GM11168 (cell line): ENCODE measurements around the gene C1orf74.
"Not testable (repeated sequence)": the region's sequence is repeated elsewhere in the genome, so short reads cannot be mapped to it uniquely, and the experiment has no call there.

ENCODE experiments used
- in situ Hi-C: fragments of 300-500 bp; cut with MboI; formaldehyde crosslinking; loops from one replicate; pipeline ENCODE4 v1.12.0; 2022; ENCODE audit warnings: low sequenced_read_pairs; ENCODE audit not compliant: unreplicated experiment

C1orf74 gene

DNA sequence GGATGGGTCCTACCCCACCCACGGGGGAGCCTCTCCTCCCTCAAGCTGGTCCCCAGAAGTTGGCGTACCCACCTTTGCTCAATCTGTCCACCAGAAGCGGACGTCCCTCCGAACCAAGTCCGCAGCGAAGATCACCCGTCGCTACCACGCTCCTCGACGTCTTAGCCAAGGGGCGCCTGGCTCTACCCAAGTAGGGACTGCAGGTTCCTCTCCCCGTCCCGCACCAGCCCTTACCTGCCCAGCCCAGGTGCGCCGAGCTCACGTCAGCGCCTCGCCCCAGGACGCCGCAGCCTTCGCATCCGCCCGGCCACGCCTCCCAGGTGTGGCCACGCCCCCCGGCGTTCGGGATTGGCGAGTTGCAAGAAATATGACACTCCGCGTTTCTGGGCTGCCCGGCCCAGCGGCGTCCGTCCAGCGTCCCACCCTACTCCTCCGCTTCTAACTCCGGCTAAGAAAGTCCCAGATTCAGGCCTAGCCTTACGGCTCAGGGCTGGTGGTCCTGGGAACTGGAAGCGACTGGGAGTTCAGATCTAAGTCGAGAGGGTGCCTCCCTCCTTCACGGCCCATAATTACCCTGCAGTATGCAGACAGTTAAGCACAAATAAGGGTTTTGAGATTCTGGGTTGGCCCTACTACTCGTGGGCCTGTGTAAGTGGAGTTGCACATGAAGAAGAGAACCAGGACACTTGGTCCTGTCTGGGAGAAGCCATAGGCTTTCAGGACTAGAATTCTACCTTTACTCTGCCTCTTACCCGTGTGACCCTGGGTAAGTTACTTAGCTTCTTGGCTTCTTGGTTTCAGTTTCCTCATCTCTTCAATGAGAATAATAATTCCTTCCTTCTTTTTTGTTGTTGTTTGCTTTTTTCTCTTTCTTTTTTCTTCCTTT, 21.8 kb upstream of the C1orf74 start, which contains the start of gene IRF6:
Gene IRF6 (minus strand): TSS at position 268 of the 886 bp plus-strand sequence. CDS start 4,729 bp downstream, outside the sequence.
- in situ Hi-C loops, result no loop called here

DNA sequence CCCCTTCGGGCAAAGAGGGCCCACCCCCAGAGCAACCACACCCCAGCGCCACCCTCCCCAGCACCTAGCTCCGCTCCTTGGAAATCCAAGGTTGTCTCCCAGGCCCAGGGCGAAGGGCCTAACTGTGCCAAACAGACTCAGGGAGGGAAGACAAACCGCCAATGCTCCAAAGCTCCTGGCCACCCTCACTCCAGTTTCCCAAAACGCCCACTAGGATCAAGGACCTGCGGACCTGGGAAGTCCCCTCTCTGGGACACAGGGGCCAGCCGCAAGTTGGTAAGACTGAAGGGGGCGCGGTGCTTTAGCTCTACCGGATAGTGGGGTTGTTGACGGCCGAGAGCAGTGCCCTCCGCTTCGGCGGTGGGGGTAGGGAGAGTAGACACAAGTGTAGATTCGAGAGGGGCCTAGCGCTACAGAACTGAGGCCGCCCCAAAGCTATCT, 21.0 kb upstream of the C1orf74 start:
- in situ Hi-C loops, result no loop called here

DNA sequence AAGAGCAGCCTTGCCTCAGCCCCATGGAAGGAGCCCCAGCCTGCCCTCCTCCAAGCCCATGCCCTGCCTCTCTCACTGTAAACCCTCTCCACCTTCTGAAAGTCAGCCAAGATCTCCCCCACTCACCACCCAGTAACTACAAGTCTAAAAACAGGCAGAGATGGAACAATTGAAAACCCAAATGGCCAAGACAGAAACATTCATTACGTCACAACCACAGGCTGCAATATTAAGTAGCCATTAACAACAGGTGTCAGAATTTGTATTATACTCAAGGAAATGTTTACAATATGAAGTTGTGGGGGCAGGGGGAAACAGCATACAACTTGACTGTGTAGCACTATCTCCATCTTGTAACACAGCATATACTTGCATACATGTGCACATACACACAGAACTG, 19.2 kb upstream of the C1orf74 start:
- in situ Hi-C loops, result no loop called here

DNA sequence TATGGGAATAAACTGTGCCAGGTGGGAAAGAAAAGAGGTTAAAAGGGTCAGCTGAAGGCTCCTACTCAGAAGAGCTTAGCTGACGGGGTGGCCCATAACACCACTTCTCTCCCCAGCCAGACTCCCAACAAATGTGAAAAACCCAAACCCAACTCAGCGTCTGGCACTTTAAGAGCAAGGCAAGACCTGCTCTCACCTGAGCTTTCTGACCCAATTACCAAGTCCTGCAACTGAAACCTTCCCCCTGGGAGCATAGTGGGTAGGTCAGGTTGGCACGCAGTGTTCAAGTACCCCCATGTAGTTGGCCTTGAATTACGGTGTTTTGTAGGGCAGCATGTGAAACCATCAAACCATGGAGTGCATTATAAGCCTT, 18.4 kb upstream of the C1orf74 start:
- in situ Hi-C loops, result no loop called here

DNA sequence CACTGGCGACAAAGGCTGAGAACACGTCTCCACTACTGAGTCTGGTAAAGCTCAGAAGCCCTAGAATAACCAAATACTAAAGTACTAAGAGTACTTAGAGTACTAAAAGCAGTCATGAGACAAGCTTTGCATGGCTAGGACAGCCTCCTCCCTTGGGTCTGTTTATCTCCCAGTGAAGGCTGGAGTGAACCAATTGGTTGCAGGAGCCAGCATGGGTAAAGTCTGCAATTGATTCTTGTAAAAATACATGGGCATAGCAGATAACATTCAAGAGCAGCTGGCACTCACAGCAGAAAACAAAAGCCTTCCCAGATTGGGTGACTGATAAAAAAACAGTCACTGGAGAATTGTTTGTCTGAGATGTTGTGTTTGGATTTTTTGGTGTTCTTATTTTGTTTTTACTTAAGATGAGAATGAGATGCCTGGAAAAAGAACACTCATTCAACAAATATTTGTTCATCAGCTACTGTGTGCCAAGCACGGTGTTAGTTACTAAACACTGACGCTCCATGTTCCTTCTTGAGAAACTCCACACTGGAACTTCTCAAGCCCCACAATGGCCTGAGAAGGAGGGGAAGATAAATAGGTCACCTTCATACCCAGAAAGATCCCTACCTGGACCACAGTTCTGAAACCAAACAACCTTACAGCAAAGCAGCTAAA, 17.9 kb upstream of the C1orf74 start:
- in situ Hi-C loops, result no loop called here

DNA sequence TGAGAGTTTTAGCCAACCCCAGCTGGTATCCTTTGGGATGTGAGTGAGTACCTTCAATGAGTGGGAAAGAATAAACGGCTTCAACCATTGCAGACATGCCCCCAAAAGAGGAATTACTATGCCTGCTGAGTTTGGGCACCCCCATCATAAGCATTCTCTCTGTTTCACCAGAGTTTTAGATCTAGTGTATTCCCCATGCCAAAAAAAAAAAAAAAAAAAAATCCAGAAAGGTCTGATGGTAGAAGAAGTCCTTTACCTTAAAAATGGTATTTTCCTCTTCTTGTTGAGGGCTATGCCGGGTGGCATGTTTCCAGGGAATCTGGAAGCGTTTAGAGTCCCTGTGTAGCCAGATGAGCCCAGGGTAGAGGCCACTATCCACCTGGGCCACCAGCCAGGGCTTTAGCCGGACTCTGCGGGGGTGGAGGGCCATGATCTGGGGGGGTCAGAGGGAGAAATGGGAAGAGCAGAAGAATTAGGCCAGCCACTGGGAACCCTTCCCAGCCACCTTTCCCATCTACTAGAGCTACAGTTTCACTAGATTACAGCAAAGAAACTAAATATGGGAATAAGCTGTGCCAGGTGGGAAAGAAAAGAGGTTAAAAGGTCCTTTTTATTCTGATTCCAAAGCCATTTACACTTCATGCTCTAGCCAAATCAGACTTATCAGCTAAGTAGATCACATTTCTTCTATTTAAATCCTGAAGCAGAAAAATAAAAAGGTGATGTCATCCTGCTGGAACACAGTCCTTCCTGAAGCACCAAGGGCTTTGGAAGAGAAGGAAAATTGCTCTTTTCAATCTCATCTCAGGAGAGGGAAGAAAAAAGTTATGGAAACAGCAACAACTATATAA, 16.9 kb upstream of the C1orf74 start:
- in situ Hi-C loops, result no loop called here

DNA sequence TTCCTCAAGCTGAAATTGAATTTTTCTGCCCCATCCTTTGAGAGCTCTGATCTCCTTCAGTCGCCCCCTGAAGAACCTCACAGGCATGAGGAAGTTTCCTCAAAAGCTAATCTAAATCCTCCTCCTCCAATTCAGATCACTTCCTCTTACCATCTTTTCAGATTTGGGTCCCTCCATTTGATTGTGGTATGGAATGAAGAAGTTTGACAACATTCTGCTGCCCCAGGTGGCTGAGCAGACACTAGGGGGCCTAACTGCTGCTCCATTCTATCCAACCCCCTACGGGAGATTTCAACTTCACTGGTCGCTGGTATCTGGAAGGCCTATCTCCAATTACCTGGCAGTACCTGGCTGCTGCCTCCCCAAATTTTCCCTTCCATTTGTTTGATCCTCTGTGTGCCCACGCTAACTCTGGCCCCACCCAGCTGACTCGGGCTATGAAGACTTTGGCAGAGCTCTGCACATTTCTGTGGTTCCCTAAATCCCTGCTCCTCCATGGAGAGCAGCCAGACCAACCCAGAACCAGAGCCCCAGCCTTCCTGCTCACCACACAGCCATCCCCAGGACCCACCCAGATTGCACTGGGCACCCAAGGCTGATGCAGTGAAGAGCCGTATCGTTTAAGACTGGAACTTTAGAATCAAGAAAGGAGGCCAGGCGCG, 13.8 kb upstream of the C1orf74 start:
- in situ Hi-C loops, result no loop called here

DNA sequence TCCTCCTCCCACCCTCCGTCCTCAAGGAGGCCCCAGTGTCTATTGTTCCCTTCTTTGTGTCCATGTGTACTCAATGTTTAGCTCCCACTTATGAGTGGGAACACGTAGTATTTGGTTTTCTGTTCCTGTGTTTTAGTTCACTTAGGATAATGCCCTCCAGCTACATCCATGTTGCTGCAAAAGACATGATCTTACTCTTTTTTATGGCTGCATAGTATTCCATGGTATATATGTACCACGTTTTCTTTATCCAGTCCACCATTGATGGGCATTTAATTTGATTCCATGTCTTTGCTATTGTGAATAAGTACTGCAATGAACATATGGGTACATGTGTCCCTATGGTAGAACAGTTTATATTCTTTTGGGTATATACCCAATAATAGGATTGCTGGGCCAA, 9.4 kb upstream of the C1orf74 start:
- in situ Hi-C loops, result not testable (repeated sequence)

DNA sequence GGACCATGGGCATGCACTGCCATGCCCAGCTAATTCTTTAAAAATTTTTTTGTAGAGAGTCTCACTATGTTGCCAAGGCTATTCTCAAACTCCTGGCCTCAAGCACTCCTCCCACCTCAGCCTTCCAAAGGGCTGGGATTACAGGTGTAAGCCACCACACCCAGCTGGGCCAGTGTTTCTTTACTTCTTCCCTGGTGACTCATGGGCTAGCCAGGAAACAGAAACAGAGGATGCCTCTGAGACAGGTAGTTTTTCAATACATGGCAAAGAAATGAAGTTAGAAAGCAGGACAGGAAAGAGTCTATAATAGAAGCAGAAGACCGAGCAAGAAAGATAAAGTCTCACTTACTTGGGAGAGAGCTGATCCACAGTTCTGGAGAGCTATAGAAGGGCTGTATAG, 7.6 kb upstream of the C1orf74 start:
- in situ Hi-C loops, result no loop called here

DNA sequence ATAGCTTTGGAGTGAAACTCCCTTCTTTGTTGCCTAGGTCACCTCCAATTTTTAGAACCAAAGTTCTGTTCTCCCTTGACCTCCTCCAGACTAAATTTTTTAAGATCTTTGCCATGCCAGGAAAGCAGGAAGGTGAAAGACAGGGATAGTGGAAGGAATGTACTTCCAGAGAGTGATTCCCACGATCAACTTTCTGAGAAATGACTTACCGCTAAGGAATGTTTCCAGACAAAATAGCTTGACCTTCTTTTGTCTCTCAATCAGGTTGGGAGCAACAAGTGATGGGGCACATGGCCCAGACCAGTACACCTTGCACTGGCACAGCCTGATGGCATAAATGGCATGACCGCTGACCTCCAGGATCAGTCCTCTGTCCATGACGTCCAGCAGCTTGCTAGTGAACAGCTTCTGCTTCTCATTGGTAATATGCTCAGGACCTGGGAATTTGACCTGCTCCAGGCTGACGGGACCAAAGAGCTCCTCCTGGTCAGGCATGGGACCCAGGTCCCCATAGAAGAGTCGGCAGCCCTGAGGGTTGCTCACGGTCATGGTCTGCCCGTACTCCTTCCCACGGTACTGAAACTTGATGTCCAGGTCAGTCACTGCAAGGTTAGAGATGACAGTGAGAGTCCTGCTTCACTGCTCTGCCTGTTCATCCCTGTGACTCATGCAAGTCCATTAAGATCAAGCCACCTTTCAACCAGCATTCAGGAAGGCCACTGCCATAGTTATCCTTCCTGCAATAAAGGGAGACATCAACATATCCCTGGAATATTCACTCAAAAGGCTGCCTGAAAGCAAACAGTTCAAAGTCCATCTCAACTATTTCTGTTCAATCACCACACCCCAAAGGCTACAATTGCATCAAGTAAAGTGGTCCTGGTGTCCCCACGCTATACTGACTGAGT, 6.2 kb upstream of the C1orf74 start:
- in situ Hi-C loops, result no loop called here

DNA sequence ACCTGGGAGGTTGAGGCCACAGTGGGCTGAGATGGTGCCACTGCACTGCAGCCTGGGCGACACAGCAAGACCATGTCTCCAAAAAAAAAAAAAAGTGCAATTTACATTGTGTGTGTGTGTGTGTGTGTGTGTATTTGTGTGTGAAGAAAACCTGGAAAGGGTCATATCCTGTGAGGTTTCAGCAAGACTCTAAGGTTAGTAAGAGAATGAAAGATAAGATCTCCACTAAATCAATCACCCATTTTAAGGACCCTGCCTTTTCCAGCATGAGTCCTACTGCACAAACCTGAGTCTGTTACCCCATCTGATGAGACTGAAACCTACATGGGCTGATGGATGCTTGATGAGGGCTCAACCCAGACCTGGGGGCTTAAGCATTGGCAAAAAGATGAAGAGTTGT, 4.9 kb upstream of the C1orf74 start:
- in situ Hi-C loops, result no loop called here

DNA sequence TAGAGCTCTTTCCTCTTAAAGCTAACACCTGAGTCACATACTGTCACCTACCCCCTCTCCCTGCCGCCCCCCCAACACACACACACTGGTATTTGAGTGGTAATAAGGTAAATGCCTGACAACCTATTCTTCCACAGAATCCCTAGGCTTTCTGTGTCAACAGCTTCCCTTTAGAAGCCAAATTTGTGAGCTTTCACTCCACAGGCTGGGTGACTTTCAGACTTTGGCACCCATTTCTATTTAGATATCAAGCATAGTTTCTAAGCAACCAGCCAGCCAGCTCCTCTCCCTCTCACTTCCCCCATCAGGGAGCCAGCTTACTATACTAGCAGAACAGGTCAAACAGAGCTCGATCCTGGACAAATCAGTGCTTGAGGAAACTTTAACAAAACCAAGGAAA, 3.2 kb upstream of the C1orf74 start:
- in situ Hi-C loops, result no loop called here

DNA sequence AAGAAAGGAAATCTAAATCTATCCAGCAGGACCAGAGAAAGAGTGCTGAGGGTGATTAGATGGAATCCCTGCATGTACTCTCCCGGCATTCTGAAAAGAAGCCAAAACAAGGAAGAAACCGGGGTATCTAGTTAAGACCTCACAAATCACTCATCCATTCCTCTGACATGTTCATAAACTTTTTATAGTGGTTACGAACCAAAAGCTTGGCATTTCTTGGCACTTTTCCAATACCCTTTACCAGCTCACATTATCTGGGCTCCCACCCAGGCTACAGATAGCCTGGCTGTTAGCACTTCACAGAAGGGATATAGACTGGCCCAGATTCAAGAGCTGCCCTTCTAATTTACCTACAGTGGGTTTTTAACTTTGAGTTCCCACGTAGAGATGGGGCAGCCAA, 1.8 kb upstream of the C1orf74 start:
- in situ Hi-C loops, result no loop called here

DNA sequence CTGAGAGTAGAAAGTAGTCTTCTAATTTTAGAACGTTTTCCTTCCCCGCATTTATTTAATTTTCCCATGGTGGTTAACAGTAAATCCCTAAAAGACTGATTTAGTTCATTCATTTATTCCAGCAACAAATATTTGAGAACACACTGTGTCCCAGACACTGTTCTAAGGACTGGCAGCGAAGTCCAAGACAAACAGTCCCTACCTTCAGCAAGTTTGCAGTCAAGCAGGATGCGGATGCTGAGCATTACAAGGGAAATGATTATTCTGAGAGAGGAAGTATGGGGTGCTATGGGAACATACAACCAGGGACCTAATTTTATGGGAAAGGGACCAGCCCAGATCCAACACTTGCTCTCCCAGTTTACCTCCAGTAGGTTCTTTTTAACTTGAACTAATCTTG, 1.2 kb upstream of the C1orf74 start:
- in situ Hi-C loops, result no loop called here

DNA sequence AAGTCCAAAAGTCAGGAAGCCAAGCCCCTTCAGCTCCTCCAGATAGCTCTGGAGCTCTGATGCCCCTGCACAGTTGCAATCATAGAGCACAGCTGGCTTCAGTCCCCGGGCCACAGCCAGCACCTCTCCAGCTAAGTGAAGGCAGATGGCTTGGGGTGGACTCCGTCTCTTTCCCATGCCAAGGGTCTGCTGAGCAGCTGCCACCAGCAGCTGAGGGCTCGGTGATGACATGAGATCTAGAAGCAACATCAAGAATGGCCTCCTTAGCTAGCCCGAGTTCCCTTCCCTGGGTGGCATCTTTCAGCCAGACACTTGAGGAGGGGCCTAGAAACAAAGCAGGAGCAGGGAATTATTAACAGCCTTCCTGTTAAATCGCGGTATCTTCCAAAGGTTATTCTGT, 973 bp downstream of the C1orf74 start:
- in situ Hi-C loops, result no loop called here

DNA sequence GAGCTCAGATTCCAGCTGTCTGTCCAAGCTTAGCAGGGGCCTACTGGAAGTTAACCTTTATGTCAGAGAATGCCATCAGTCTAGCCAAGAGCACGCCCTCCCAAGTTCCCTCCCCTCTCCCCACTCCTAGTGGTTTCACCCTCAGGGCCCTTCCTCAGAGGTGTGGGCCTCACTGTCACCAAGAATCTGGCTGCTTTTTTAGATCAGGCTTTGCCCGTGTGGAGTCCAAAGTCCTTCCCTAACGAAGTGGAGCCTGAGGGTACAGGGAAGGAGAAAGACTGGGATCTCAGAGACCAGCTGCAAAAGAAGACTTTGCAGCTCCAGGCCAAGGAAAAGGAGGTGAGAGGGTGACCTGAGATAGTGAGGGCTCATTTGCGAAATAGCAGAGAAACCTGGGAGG, 4.1 kb downstream of the C1orf74 start:
- in situ Hi-C loops, result no loop called here

DNA sequence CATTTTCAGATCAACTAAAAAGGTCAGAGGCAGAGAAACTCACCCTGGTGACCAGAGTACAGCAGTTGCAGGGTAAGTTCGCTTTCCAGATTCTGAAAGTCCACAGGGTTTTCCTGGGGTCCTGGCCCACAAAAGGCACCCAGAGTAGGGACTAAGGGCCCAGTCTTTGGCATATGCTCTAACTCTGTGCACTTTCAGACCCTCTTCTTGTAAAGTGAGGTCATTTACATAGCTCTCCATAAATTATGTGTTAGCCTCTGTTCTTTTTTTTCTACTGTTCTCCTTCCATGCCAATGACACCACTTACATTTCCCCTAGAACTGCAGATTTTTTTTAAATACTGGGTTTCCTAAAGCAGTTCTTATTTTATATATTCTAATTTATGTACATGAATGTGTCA, 6.3 kb downstream of the C1orf74 start:
- in situ Hi-C loops, result no loop called here

DNA sequence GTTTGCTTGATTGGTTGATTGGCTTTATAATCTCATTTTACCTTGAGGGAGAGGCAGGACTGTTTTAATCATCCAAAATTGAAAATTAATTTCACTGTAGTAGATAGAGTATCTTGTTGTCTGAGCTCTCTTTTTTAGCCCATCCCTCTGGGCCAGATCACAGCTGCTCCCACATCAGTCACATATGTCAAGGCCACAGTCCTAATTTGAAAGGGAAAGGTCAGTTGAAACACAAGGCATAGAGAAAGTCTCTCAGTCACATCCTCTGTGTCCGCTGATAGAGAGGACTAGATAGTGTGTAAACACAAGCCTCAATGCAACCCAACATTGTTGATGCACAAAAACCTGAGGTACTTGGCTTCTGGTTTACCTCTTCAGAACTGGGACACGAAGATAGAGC, 6.8 kb downstream of the C1orf74 start:
- in situ Hi-C loops, result no loop called here

DNA sequence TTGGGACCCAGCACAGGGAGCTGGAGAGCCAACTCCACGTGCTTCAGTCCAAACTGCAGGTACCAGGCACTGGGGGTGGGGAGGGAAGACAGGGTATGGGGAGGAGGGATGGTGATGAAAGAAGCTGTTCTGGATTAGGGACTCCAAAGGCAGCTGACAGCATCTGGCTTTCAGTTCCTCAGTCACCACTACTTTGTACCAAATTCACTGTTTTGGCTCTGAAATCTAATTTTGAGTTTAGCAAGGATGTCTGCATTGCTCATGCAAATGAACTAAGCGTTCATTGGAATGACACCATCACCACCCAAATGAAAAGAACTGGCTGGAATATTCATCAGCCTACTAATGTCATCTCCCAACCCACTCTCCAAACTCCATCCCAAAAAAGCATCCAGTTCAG, 8.7 kb downstream of the C1orf74 start:
- in situ Hi-C loops, result no loop called here
